Neural cell (in vitro differentiated cells): ENCODE measurements around the gene PLEKHA5.
A peak's percentile ranks its signal among the peaks of the same experiment; 100 is the strongest.

Experiments
- POLR2AphosphoS5 ChIP-seq: IDR thresholded peaks from 2 replicates; pipeline ENCODE4 v1.6.1; 2012
- TAF1 ChIP-seq: IDR thresholded peaks from 2 replicates; pipeline ENCODE4 v1.6.1; 2012; ENCODE audit warnings: low read depth
- TF ChIP-seq, protein P1 (sequence below): fragments of 450-650 bp; IDR thresholded peaks from 2 replicates; pipeline ENCODE4 v1.5.1; 2014; ENCODE audit warnings: antibody characterized with exemption, mild to moderate bottlenecking, moderate library complexity; ENCODE audit not compliant: poor library complexity, severe bottlenecking
- TF ChIP-seq, protein P2 (sequence below): IDR thresholded peaks from 2 replicates; pipeline ENCODE4 v1.6.1; 2012; ENCODE audit warnings: borderline replicate concordance

GRCh38 chr12:19130224-19131024 lies 891 bp downstream of the PLEKHA5 start:
- TF ChIP-seq, protein P1, sequence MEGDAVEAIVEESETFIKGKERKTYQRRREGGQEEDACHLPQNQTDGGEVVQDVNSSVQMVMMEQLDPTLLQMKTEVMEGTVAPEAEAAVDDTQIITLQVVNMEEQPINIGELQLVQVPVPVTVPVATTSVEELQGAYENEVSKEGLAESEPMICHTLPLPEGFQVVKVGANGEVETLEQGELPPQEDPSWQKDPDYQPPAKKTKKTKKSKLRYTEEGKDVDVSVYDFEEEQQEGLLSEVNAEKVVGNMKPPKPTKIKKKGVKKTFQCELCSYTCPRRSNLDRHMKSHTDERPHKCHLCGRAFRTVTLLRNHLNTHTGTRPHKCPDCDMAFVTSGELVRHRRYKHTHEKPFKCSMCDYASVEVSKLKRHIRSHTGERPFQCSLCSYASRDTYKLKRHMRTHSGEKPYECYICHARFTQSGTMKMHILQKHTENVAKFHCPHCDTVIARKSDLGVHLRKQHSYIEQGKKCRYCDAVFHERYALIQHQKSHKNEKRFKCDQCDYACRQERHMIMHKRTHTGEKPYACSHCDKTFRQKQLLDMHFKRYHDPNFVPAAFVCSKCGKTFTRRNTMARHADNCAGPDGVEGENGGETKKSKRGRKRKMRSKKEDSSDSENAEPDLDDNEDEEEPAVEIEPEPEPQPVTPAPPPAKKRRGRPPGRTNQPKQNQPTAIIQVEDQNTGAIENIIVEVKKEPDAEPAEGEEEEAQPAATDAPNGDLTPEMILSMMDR: peak; percentile 38
- TF ChIP-seq, protein P2, sequence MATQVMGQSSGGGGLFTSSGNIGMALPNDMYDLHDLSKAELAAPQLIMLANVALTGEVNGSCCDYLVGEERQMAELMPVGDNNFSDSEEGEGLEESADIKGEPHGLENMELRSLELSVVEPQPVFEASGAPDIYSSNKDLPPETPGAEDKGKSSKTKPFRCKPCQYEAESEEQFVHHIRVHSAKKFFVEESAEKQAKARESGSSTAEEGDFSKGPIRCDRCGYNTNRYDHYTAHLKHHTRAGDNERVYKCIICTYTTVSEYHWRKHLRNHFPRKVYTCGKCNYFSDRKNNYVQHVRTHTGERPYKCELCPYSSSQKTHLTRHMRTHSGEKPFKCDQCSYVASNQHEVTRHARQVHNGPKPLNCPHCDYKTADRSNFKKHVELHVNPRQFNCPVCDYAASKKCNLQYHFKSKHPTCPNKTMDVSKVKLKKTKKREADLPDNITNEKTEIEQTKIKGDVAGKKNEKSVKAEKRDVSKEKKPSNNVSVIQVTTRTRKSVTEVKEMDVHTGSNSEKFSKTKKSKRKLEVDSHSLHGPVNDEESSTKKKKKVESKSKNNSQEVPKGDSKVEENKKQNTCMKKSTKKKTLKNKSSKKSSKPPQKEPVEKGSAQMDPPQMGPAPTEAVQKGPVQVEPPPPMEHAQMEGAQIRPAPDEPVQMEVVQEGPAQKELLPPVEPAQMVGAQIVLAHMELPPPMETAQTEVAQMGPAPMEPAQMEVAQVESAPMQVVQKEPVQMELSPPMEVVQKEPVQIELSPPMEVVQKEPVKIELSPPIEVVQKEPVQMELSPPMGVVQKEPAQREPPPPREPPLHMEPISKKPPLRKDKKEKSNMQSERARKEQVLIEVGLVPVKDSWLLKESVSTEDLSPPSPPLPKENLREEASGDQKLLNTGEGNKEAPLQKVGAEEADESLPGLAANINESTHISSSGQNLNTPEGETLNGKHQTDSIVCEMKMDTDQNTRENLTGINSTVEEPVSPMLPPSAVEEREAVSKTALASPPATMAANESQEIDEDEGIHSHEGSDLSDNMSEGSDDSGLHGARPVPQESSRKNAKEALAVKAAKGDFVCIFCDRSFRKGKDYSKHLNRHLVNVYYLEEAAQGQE: no peak
- TF ChIP-seq POLR2AphosphoS5 (peak; percentile 75), TAF1 (no peak)
